ENCODE measurements around the gene UMODL1.

UMODL1 gene

GRCh38 chr21:42159560-42160110, 88.5 kb downstream of the UMODL1 start:
- TF ChIP-seq CTCF (IDR thresholded peaks at IDR 0.05; ENCODE audit: low read depth, low read length) = no peak
- no peak for DNase-seq (ENCODE audit: extremely low read depth, low read depth)

GRCh38 chr21:42160111-42160721, 89.1 kb downstream of the UMODL1 start:
- no peak for TF ChIP-seq CTCF (IDR thresholded peaks at IDR 0.05; ENCODE audit: low read depth, low read length)
- no peak for DNase-seq (ENCODE audit: extremely low read depth, low read depth)

GRCh38 chr21:42160765-42161164, 89.6 kb downstream of the UMODL1 start:
- TF ChIP-seq CTCF (IDR thresholded peaks at IDR 0.05; ENCODE audit: low read depth, low read length) = no peak
- DNase-seq (ENCODE audit: extremely low read depth, low read depth) = no peak

GRCh38 chr21:42161401-42161955, 90.4 kb downstream of the UMODL1 start:
- no peak for DNase-seq (ENCODE audit: extremely low read depth, low read depth)
- TF ChIP-seq CTCF (IDR thresholded peaks at IDR 0.05; ENCODE audit: low read depth, low read length) = no peak

GRCh38 chr21:42161956-42162681, 91.0 kb downstream of the UMODL1 start:
- DNase-seq (ENCODE audit: extremely low read depth, low read depth) = no peak

GRCh38 chr21:42162831-42163510, 91.9 kb downstream of the UMODL1 start:
- no peak for DNase-seq (ENCODE audit: extremely low read depth, low read depth)

More at GRCh38 chr21:42161956-42162681, 91.0 kb downstream of the UMODL1 start:
- TF ChIP-seq CTCF (IDR thresholded peaks at IDR 0.05; ENCODE audit: low read depth, low read length) = no peak

More at GRCh38 chr21:42162831-42163510, 91.9 kb downstream of the UMODL1 start:
- no peak for TF ChIP-seq CTCF (IDR thresholded peaks at IDR 0.05; ENCODE audit: low read depth, low read length)

Measured in AG09319 (cell line).